ENCODE results near the gene RSPH3.
"Not testable (repeated sequence)": the region's sequence is repeated elsewhere in the genome, so short reads cannot be mapped to it uniquely, and the experiment has no call there.

RSPH3 gene

DNA sequence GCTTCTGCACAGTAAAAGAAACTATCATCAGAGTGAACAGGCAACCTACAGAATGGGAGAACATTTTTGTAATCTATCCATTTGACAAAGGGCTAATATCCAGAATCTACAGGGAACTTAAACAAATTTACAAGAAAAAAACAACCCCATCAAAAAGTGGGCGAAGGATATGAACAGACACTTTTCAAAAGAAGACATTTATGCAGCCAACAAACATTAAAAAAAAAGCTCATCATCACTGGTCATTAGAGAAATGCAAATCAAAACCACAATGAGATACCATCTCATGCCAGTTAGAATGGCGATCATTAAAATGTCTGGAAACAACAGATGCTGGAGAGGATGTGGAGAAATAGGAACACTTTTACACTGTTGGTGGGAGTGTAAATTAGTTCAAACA is 48.4 kb downstream of the RSPH3 start:
- H2BK15ac ChIP-seq (ENCODE audit: low read length); H3K36me3 ChIP-seq (replicated peaks in 1 of 2; ENCODE audit: control insufficient read depth in 2 of 2, insufficient read depth in 2 of 2, low read length in 2 of 2); H3K4me1 ChIP-seq (ENCODE audit: control insufficient read depth in 2 of 2, insufficient read depth in 1 of 2, low read depth in 1 of 2, low read length in 2 of 2); H3K4me2 ChIP-seq (ENCODE audit: insufficient read depth, low read length, poor library complexity, severe bottlenecking); H4K8ac ChIP-seq (ENCODE audit: low read depth, low read length); H2BK12ac ChIP-seq (ENCODE audit: low read length); H2BK5ac ChIP-seq (ENCODE audit: low read length); H3K14ac ChIP-seq (ENCODE audit: low read length); H3K9me3 ChIP-seq (replicated peaks in 1 of 2; ENCODE audit: control insufficient read depth in 2 of 2, insufficient read depth in 1 of 2, low read depth in 1 of 2, low read length in 2 of 2); H2AFZ ChIP-seq (ENCODE audit: low read length); H3K18ac ChIP-seq (ENCODE audit: low read length); DNase-seq (ENCODE audit: low spot score); H3K79me1 ChIP-seq (ENCODE audit: low read depth, low read length); H4K91ac ChIP-seq (ENCODE audit: low read depth, low read length, poor library complexity); H2AK5ac ChIP-seq (ENCODE audit: low read depth, low read length); H3K4ac ChIP-seq (ENCODE audit: low read length); H3K27ac ChIP-seq (replicated peaks; ENCODE audit: low read length); H3K27me3 ChIP-seq (ENCODE audit: control insufficient read depth in 3 of 3, insufficient read depth in 3 of 3, low read depth in 1 of 3, low read length in 3 of 3); H2BK120ac ChIP-seq (ENCODE audit: low read depth, low read length); H3K23ac ChIP-seq (ENCODE audit: low read depth, low read length, poor library complexity); H3K9ac ChIP-seq (ENCODE audit: low read depth, low read length, poor library complexity); H3K4me3 ChIP-seq (ENCODE audit: low read length in 2 of 2): not testable (repeated sequence)
- no CpG with 5 or more reads among the region's 2 CpGs for WGBS, 2 donors (ENCODE audit: extremely low coverage in 2 of 2, insufficient read length in 2 of 2, insufficient replicate concordance in 1 of 2)

DNA sequence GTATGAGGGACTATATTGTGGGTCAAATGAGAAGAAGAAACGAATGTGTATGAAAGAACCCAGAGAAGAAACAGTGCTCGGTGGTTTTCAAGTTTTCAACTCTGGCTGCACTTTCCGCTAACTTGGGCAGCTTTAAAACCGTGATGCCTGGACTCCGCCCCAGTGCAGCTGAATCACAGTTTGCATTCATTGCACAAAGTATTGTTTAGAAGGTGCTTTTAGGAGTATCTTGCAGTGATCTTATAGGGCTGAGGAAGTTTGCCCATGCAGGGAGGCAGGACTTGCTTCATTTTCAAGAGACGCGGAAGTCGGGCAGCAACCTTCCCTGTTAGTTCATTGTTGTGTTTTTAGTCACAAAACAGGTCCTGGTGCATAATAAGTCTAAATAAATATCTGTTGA is 52.7 kb downstream of the RSPH3 start:
- Histone ChIP-seq H2BK12ac (ENCODE audit: low read length) (no peak overlapping the region), H3K9ac (ENCODE audit: low read depth, low read length, poor library complexity) (no peak overlapping the region), H3K79me1 (ENCODE audit: low read depth, low read length) (no peaks in the 10 kb centered on the region), H2BK5ac (ENCODE audit: low read length) (no peak overlapping the region), H4K8ac (ENCODE audit: low read depth, low read length) (no peak overlapping the region), H2AK5ac (ENCODE audit: low read depth, low read length) (no peak overlapping the region), H3K4me1 (ENCODE audit: control insufficient read depth in 2 of 2, insufficient read depth in 1 of 2, low read depth in 1 of 2, low read length in 2 of 2) (peaks cover 0 to 2% of the 10 kb centered on the region in 2 donors), H3K4me2 (ENCODE audit: insufficient read depth, low read length, poor library complexity, severe bottlenecking) (no peak overlapping the region), H3K27ac (replicated peaks; ENCODE audit: low read length) (no peak overlapping the region), H3K23ac (ENCODE audit: low read depth, low read length, poor library complexity) (no peak overlapping the region), H3K9me3 (replicated peaks in 1 of 2; ENCODE audit: control insufficient read depth in 2 of 2, insufficient read depth in 1 of 2, low read depth in 1 of 2, low read length in 2 of 2) (peaks cover 0 to 2% of the 10 kb centered on the region in 2 donors), H3K27me3 (ENCODE audit: control insufficient read depth in 3 of 3, insufficient read depth in 3 of 3, low read depth in 1 of 3, low read length in 3 of 3) (no peaks in the 10 kb centered on the region), H3K36me3 (replicated peaks in 1 of 2; ENCODE audit: control insufficient read depth in 2 of 2, insufficient read depth in 2 of 2, low read length in 2 of 2) (no peaks in the 10 kb centered on the region), H4K91ac (ENCODE audit: low read depth, low read length, poor library complexity) (no peak overlapping the region), H2AFZ (ENCODE audit: low read length) (no peak overlapping the region), H2BK15ac (ENCODE audit: low read length) (no peak overlapping the region), H2BK120ac (ENCODE audit: low read depth, low read length) (no peak overlapping the region), H3K14ac (ENCODE audit: low read length) (no peak overlapping the region), H3K4me3 (ENCODE audit: low read length in 2 of 2) (no peak overlapping the region), H3K4ac (ENCODE audit: low read length) (no peak overlapping the region), H3K18ac (ENCODE audit: low read length) (no peak overlapping the region)
- WGBS, 2 donors (ENCODE audit: extremely low coverage in 2 of 2, insufficient read length in 2 of 2, insufficient replicate concordance in 1 of 2), result no CpG with 5 or more reads among the region's 8 CpGs
- DNase-seq (ENCODE audit: low spot score), result no peak

DNA sequence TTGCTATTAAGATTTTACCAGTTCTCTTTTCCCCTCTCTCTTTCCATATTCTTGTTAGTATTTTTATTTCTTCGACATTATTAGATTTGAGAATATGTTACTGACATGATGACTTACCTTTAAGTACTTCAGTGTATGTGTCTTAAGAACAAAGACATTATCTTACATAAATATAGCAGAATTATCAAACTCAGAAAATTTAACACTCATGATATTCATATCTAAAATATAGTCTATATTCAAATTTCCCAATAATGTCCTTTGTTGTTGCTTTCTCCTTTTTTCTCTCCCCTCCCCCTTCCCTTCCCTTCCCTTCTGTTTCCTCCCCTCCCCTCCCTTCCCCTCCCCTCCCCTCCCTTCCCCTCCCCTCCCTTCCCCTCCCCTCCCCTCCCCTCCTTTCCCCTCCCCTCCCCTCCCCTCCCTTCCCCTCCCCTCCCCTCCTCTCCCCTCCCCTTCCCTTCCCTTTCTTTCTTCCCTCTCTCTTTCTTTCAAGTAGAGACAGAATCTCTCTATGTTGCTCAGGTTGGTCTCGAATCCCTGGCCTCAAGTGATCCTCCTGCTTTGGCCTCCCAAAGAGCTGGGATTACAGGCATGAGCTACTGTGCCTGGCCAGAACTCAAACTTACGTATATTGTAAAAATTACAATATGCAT is 56.5 kb downstream of the RSPH3 start:
- no peak overlapping the region for H3K27ac ChIP-seq (replicated peaks; ENCODE audit: low read length)
- no peak overlapping the region for H3K4me3 ChIP-seq (ENCODE audit: low read length in 2 of 2)
- H3K4ac ChIP-seq (ENCODE audit: low read length), result no peak overlapping the region
- H2BK5ac ChIP-seq (ENCODE audit: low read length), result no peak overlapping the region
- H2BK12ac ChIP-seq (ENCODE audit: low read length), result no peak overlapping the region
- H3K23ac ChIP-seq (ENCODE audit: low read depth, low read length, poor library complexity), result no peak overlapping the region
- no peak overlapping the region for H4K8ac ChIP-seq (ENCODE audit: low read depth, low read length)
- peaks cover 0 to 4% of the 10 kb centered on the region in 2 donors for H3K4me1 ChIP-seq (ENCODE audit: control insufficient read depth in 2 of 2, insufficient read depth in 1 of 2, low read depth in 1 of 2, low read length in 2 of 2)
- no peak overlapping the region for H2AFZ ChIP-seq (ENCODE audit: low read length)
- H2BK15ac ChIP-seq (ENCODE audit: low read length), result no peak overlapping the region
- H2AK5ac ChIP-seq (ENCODE audit: low read depth, low read length), result no peak overlapping the region
- peaks cover 0 to 7% (median 5%) of the 10 kb centered on the region in 3 experiments for H3K27me3 ChIP-seq (ENCODE audit: control insufficient read depth in 3 of 3, insufficient read depth in 3 of 3, low read depth in 1 of 3, low read length in 3 of 3)
- no peak overlapping the region for H4K91ac ChIP-seq (ENCODE audit: low read depth, low read length, poor library complexity)
- H3K14ac ChIP-seq (ENCODE audit: low read length), result no peak overlapping the region
- no peak overlapping the region for H3K18ac ChIP-seq (ENCODE audit: low read length)
- no CpG with 5 or more reads among the region's 3 CpGs for WGBS, 2 donors (ENCODE audit: extremely low coverage in 2 of 2, insufficient read length in 2 of 2, insufficient replicate concordance in 1 of 2)
- no peak overlapping the region for H3K4me2 ChIP-seq (ENCODE audit: insufficient read depth, low read length, poor library complexity, severe bottlenecking)
- no peak overlapping the region for H2BK120ac ChIP-seq (ENCODE audit: low read depth, low read length)
- no peak for DNase-seq (ENCODE audit: low spot score)
- H3K79me1 ChIP-seq (ENCODE audit: low read depth, low read length), result no peaks in the 10 kb centered on the region
- H3K36me3 ChIP-seq (replicated peaks in 1 of 2; ENCODE audit: control insufficient read depth in 2 of 2, insufficient read depth in 2 of 2, low read length in 2 of 2), result no peaks in the 10 kb centered on the region
- no peak overlapping the region for H3K9ac ChIP-seq (ENCODE audit: low read depth, low read length, poor library complexity)
- H3K9me3 ChIP-seq (replicated peaks in 1 of 2; ENCODE audit: control insufficient read depth in 2 of 2, insufficient read depth in 1 of 2, low read depth in 1 of 2, low read length in 2 of 2), result no peaks in the 10 kb centered on the region

DNA sequence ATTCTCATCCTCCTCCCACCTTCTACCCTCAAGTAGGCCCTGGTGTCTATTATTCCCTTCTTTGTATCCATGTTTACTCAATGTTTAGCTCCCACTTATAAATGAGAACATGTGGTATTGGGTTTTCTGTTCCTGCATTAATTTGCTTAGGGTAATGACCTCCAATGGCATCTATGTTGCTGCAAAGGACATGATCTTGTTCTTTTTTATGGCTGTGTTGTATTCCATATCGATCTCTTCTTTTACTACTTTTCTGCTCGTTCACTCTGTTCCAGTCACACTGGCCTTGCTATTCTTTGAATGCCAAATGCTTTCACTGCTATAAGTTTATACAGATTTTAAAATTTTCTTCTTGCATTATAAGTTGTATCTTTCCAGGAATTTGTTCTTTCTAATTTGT is 57.7 kb downstream of the RSPH3 start:
- Histone ChIP-seq H3K23ac (ENCODE audit: low read depth, low read length, poor library complexity) (no peak overlapping the region), H2AFZ (ENCODE audit: low read length) (no peak overlapping the region), H3K79me1 (ENCODE audit: low read depth, low read length) (no peaks in the 10 kb centered on the region), H2BK120ac (ENCODE audit: low read depth, low read length) (no peak overlapping the region), H3K27ac (replicated peaks; ENCODE audit: low read length) (no peak overlapping the region), H3K18ac (ENCODE audit: low read length) (no peak overlapping the region), H3K4me2 (ENCODE audit: insufficient read depth, low read length, poor library complexity, severe bottlenecking) (no peak overlapping the region), H2AK5ac (ENCODE audit: low read depth, low read length) (no peak overlapping the region), H2BK5ac (ENCODE audit: low read length) (no peak overlapping the region), H4K8ac (ENCODE audit: low read depth, low read length) (no peak overlapping the region), H3K9ac (ENCODE audit: low read depth, low read length, poor library complexity) (no peak overlapping the region), H3K4ac (ENCODE audit: low read length) (no peak overlapping the region), H3K36me3 (replicated peaks in 1 of 2; ENCODE audit: control insufficient read depth in 2 of 2, insufficient read depth in 2 of 2, low read length in 2 of 2) (no peaks in the 10 kb centered on the region), H3K9me3 (replicated peaks in 1 of 2; ENCODE audit: control insufficient read depth in 2 of 2, insufficient read depth in 1 of 2, low read depth in 1 of 2, low read length in 2 of 2) (no peaks in the 10 kb centered on the region), H2BK15ac (ENCODE audit: low read length) (no peak overlapping the region), H3K27me3 (ENCODE audit: control insufficient read depth in 3 of 3, insufficient read depth in 3 of 3, low read depth in 1 of 3, low read length in 3 of 3) (peaks cover 0 to 7% (median 5%) of the 10 kb centered on the region in 3 experiments), H3K14ac (ENCODE audit: low read length) (no peak overlapping the region), H4K91ac (ENCODE audit: low read depth, low read length, poor library complexity) (no peak overlapping the region), H3K4me3 (ENCODE audit: low read length in 2 of 2) (no peak overlapping the region), H2BK12ac (ENCODE audit: low read length) (no peak overlapping the region), H3K4me1 (ENCODE audit: control insufficient read depth in 2 of 2, insufficient read depth in 1 of 2, low read depth in 1 of 2, low read length in 2 of 2) (peaks cover 0 to 4% of the 10 kb centered on the region in 2 donors)
- no peak for DNase-seq (ENCODE audit: low spot score)
- no CpG with 5 or more reads among the region's 2 CpGs for WGBS, 2 donors (ENCODE audit: extremely low coverage in 2 of 2, insufficient read length in 2 of 2, insufficient replicate concordance in 1 of 2)
